Neutrophil (primary cell): Measurements from ENCODE around the gene CRAT.

ENCODE experiments used
- H3K27ac ChIP-seq: fragments of 200-600 bp; sonication (generic); 2 replicates; pipeline ENCODE4 v1.5.1; 2016; ENCODE audit warnings: mild to moderate bottlenecking, moderate library complexity
- H3K27me3 ChIP-seq: fragments of 200-600 bp; sonication (generic); 2 replicates; pipeline ENCODE4 v1.6.0; 2016; ENCODE audit warnings: mild to moderate bottlenecking
- H3K36me3 ChIP-seq: fragments of 200-600 bp; sonication (generic); 2 replicates; pipeline ENCODE4 v1.5.1; 2017
- H3K4me1 ChIP-seq, 2 experiments: fragments of 200-600 bp in 1 of 2; sonication (generic) in 1 of 2; 1 replicate in 1 of 2; 2 replicates in 1 of 2; pipeline versions ENCODE4 v1.5.1 to v1.6.1; 2013 to 2016; ENCODE audit warnings: low read depth in 1 of 2, low read length in 1 of 2, mild to moderate bottlenecking in 1 of 2, moderate library complexity in 1 of 2; ENCODE audit not compliant: control insufficient read depth in 1 of 2, insufficient read depth in 1 of 2
- H3K4me3 ChIP-seq, 2 experiments: fragments of 200-600 bp in 1 of 2; sonication (generic) in 1 of 2; 1 replicate in 1 of 2; 2 replicates in 1 of 2; pipeline ENCODE4 v1.5.1; 2013 to 2016; ENCODE audit warnings: low read depth in 1 of 2, low read length in 1 of 2, mild to moderate bottlenecking in 1 of 2, moderate library complexity in 1 of 2
- H3K9me3 ChIP-seq: fragments of 200-600 bp; sonication (generic); 2 replicates; pipeline ENCODE4 v1.5.1; 2016
- CTCF ChIP-seq: fragments of 200-600 bp; sonication (generic); IDR thresholded peaks from 2 replicates; pipeline ENCODE4 v1.5.1; 2016; ENCODE audit warnings: antibody characterized with exemption

CRAT gene

DNA sequence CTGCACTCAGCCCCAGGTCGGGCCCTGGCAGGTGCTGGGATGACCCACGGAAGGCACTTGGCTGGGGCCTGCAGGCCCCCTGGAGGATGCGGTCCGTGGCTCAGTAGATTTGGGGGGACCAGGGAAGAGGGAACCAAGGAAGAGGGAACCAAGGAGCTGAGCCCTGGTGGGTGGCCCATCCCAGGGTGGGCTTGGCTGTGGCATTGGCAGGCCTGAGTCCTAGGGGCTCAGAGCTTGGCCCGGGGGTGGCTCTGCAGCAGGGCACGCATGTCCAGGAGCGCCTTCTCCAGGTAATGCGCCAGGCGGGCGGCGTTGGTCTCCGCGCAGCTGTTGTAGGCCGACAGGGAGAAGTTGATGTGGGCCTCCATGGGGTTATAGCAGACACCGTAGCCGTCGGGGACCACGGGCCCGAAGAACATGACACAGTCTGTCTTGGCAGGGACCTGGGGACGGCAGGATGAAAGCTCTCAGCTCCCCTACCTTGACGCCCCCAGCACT, 15.4 kb downstream of the CRAT start:
- H3K4me3 ChIP-seq: no peak overlapping the region
- peaks cover 28% of the 10 kb centered on the region for H3K36me3 ChIP-seq
- H3K27me3 ChIP-seq: no peaks in the 10 kb centered on the region
- H3K4me1 ChIP-seq: no peaks in the 10 kb centered on the region
- TF ChIP-seq CTCF: no peak
- H3K27ac ChIP-seq: no peak overlapping the region
- no peaks in the 10 kb centered on the region for H3K9me3 ChIP-seq

DNA sequence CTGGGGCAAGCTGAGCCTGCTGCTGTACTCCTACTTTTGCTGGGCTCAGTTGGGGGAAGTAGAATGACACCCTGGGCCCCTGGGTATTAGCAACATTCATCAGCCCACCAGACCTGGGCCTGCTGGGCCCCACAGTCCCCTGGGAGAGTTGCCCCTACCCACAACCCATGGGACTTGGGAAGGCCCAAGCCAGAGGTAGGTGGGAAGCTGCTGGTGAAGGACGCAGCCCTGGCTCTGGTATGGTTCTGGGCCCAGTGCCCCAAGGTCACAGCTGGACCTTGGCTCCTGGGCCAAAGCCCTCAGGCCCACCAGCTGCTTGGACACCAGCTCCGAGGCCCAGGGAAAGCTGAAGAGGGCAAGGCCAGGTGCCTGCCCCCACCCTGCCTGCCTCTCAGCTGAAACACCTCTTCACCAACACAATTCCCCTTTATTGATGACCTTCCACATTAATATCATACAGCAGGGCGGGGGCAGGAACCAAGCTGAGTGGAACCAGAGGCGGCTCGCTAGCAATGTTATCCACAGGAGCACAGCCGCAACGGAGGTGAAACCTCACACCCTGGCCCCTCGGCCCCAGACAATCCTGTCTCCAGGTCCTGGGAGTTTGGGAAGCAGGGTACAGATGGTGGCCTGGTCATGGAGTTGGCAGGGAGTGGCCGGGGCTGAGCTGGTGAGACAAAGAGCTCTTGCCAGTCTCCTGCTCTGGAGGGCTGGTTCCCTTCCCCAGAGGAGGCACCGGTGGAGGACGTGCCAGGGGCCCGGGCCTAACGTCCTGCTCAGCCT, 16.0 kb downstream of the CRAT start:
- Histone ChIP-seq H3K27ac (no peak overlapping the region), H3K4me1 (no peaks in the 10 kb centered on the region), H3K27me3 (no peaks in the 10 kb centered on the region), H3K36me3 (peaks cover 31% of the 10 kb centered on the region), H3K9me3 (no peaks in the 10 kb centered on the region), H3K4me3 (no peak overlapping the region)
- no peak for TF ChIP-seq CTCF

DNA sequence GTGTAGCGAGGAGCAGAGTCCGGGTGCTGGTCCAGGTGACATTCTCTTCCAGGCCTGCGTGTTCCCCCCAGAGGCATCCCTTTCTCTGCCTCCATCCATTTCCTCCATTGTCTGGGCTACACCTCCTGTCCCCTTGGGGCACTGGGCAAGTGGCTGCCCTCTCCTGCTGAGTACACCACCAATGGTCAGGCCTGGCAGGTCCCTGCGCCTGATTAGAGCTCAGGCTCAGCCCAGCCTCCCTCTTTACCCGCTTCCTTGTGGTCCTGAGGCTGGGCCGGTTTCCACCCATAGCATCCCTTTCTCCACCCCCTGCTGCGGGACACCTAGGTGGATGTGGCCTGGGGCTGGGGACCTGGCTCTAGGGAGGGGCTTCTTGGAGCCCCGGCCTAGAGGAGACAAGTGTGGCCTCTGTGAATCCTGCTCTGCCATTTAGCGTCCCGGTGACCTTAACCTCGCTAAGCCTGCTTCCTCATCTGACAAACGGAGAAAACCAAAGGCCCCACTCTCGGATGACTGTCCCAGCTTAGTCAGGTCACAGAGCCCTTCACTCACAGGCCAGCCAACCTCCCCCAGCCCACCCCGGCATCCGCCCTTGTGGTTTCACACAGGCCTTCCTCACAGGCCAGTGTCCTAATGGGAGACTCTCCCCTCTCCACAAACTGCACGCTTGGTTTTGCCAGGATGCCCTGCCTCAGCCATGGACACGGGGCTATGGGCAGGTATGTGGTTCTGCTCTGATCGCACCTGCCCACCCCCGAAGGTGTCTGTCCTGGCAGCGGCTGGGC, 16.8 kb downstream of the CRAT start:
- H3K36me3 ChIP-seq: peaks cover 39% of the 10 kb centered on the region
- no peaks in the 10 kb centered on the region for H3K27me3 ChIP-seq
- H3K4me3 ChIP-seq: no peak overlapping the region
- H3K4me1 ChIP-seq: no peaks in the 10 kb centered on the region
- no peaks in the 10 kb centered on the region for H3K9me3 ChIP-seq
- no peak overlapping the region for H3K27ac ChIP-seq
- no peak for TF ChIP-seq CTCF

DNA sequence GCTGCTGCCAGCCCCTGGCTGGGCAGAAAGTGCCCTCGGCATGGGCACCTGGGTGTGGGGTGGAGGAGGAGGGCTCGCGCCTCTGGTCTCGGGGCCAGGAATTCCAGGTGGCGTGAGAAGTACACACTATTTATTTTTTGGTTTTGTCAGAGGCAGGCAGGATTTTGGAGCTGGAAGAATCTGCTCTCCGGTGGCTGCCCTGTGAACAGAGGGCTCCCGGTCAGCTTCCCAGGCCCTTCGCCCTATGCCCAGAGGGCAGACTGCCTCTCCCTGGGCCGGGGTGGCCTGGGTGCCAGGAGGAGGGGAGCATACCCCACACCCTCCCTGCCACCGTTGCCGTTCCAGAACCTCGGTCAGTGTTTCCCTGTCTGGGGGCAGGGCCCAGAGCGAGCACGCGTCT, 21.3 kb downstream of the CRAT start:
- peaks cover 46% of the 10 kb centered on the region for H3K36me3 ChIP-seq

GRCh38 chr9:129084087-129084486, 26.5 kb downstream of the CRAT start:
- Histone ChIP-seq H3K9me3 (no peaks in the 10 kb centered on the region), H3K4me1 (peaks cover 21 to 24% of the 10 kb centered on the region in 2 experiments), H3K36me3 (peaks cover 32% of the 10 kb centered on the region), H3K27me3 (no peaks in the 10 kb centered on the region), H3K4me3 (no peak overlapping the region), H3K27ac (no peak overlapping the region)
- TF ChIP-seq CTCF: no peak

More for the DNA sequence above, 21.3 kb downstream of the CRAT start:
- Histone ChIP-seq H3K4me1 (no peaks in the 10 kb centered on the region), H3K27ac (no peak overlapping the region), H3K27me3 (no peaks in the 10 kb centered on the region), H3K9me3 (no peaks in the 10 kb centered on the region), H3K4me3 (no peak overlapping the region)
- TF ChIP-seq CTCF: no peak
